ENCODE results near the gene NCKAP5. TPM values are rescaled to one million over a fixed set of nuclear protein-coding genes. Genes with fewer than 3 reads are reported as not detected.

Gene NCKAP5
- total and polyA plus RNA-seq, 9 of the 15 experiments (the other 6 are each of a cell fraction or from before 2014, with no cell fraction given), result not detected

DNA sequence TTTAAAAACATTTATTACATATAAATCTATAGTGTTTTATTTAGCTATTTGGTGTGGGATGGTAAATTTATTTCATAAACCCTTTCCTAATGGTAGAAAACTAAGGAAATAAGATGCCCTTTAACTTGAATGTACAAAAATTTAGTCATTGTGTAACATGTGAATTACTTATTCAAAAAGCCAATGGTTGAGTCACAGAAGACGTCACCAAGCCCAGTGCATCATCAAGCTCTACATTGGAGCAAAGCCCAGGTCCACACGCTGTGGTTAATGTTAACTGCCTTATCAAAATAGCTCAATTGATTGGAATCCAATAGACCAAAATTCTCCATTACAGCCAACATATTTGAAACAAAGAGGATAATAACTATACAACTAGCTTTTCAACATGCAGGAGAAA, 752.7 kb downstream of the NCKAP5 start:
- Histone ChIP-seq H3K79me2 (ENCODE audit: control insufficient read depth, insufficient read depth, low read length) (no peaks in the 10 kb centered on the region), H3K27me3 (ENCODE audit: control insufficient read depth in 2 of 2, insufficient read depth in 2 of 2, low read length in 2 of 2) (no peaks in the 10 kb centered on the region), H4K20me1 (replicated peaks; ENCODE audit: control insufficient read depth, insufficient read depth, low read length) (no peaks in the 10 kb centered on the region), H3K27ac (ENCODE audit: extremely low read depth, low read depth, low read length) (no peak overlapping the region), H3K9ac (ENCODE audit: insufficient read depth in 1 of 2, low read depth in 2 of 2, low read length in 2 of 2) (no peak overlapping the region), H3K4me1 (replicated peaks in 1 of 2; ENCODE audit: control insufficient read depth in 2 of 2, insufficient read depth in 2 of 2, low read length in 2 of 2) (no peaks in the 10 kb centered on the region), H3K9me3 (replicated peaks; ENCODE audit: control insufficient read depth, insufficient read depth, low read depth, low read length) (no peaks in the 10 kb centered on the region), H3K4me3 (no peak overlapping the region), H2AFZ (ENCODE audit: low read depth, low read length) (no peak overlapping the region), H3K36me3 (ENCODE audit: control insufficient read depth, insufficient read depth, low read length) (no peaks in the 10 kb centered on the region), H3K4me2 (ENCODE audit: insufficient read depth, low read length) (no peak overlapping the region), H3K9me1 (ENCODE audit: control insufficient read depth, insufficient read depth, low read length) (no peaks in the 10 kb centered on the region)
- intact Hi-C loops (cut with micrococcal nuclease) (no loop called here), in situ Hi-C loops (cut with MboI) (no loop called here)
- ChIA-PET CTCF (ENCODE audit: low intra/inter-chr PET ratio) (no interaction called here), POLR2A (no interaction called here)
- WGBS (ENCODE audit: insufficient coverage, low coverage, missing lambda C conversion rate), result 4% methylated on average over 2 of the region's 2 CpGs
- BruUV-seq (replicated peaks), result no TSS peak
- DNase-seq (ENCODE audit: extremely low read depth in 1 of 4, low spot score in 3 of 4), result no peak
- FAIRE-seq, result no peak
- ATAC-seq, result no peak
- TF ChIP-seq ZKSCAN8 (CRISPR knock-in tag; IDR thresholded peaks at IDR 0.05) (no peak), RCOR1 (IDR thresholded peaks at IDR 0.05; ENCODE audit: borderline replicate concordance in 1 of 2, low read depth in 2 of 2, low read length in 2 of 2) (no peak), FOXJ3 (CRISPR knock-in tag; IDR thresholded peaks at IDR 0.05) (no peak), PHTF2 (CRISPR knock-in tag; IDR thresholded peaks at IDR 0.05) (no peak), SNIP1 (IDR thresholded peaks at IDR 0.05; ENCODE audit: low read depth) (no peak), POLR3G (IDR thresholded peaks at IDR 0.05; ENCODE audit: extremely low read depth, insufficient read length, insufficient replicate concordance) (no peak), RREB1 (CRISPR knock-in tag; IDR thresholded peaks at IDR 0.05) (no peak), SNAPC5 (CRISPR knock-in tag; IDR thresholded peaks at IDR 0.05) (no peak), CAMTA2 (CRISPR knock-in tag; conservative IDR thresholded peaks at IDR 0.05) (no peak), ZNF586 (CRISPR knock-in tag; conservative IDR thresholded peaks at IDR 0.05) (no peak), ZNF134 (CRISPR knock-in tag; conservative IDR thresholded peaks at IDR 0.05) (no peak), ZFP36 (IDR thresholded peaks at IDR 0.05; ENCODE audit: low read depth, low read length, partially characterized antibody) (no peak), DMBX1 (CRISPR knock-in tag; IDR thresholded peaks at IDR 0.05; ENCODE audit: borderline replicate concordance) (no peak), SMAD4 (CRISPR knock-in tag; conservative IDR thresholded peaks at IDR 0.05) (no peak), CHD4 (IDR thresholded peaks at IDR 0.05; ENCODE audit: insufficient read depth, insufficient replicate concordance, low read depth, low read length, poor library complexity, severe bottlenecking) (no peak), KDM4B (IDR thresholded peaks at IDR 0.05; ENCODE audit: borderline replicate concordance in 2 of 2, low read depth in 1 of 2) (no peak), SRSF9 (IDR thresholded peaks at IDR 0.05; ENCODE audit: borderline replicate concordance, low read depth, low read length) (no peak)

All from K562 (cell line).